IMR-90 (cell line): ENCODE measurements around the gene HELZ. TPM values are rescaled to one million over a fixed set of nuclear protein-coding genes. Genes with fewer than 3 reads are reported as not detected.

Source experiments
- ATAC-seq: fragments of 200-7000 bp; cut with Tn5 transposase; 2 replicates; pipeline ENCODE4 v1.9.1; 2020; ENCODE audit warnings: low read depth, mild to moderate bottlenecking, moderate library complexity
- BruUV-seq: library from RNA; stranded (reverse); fragments of 400-500 nt; replicated peaks from 2 replicates; lab custom pipeline; 2021; lab: Mats Ljungman, UMichigan
- CTCF ChIA-PET: fragments of 300-600 bp; formaldehyde crosslinking; extraction: SDS; loops from one replicate; lab custom pipeline; 2021; ENCODE audit warnings: antibody characterized with exemption; lab: Yijun Ruan, JAX
- POLR2A ChIA-PET: fragments of 300-600 bp; sonication (Branson Sonifier 250); formaldehyde crosslinking; loops from one replicate; lab custom pipeline; 2022; ENCODE audit warnings: antibody characterized with exemption; ENCODE audit not compliant: unreplicated experiment; lab: Charles Lee
- DNase-seq: peaks from one replicate; pipeline ENCODE4 v3.0.0; 2013
- H2AFZ ChIP-seq: replicated peaks from 2 replicates; pipeline ENCODE3; 2013; ENCODE audit warnings: low read length, mild to moderate bottlenecking; ENCODE audit not compliant: poor library complexity
- H2AK5ac ChIP-seq: 2 replicates; pipeline ENCODE4 v1.6.1; 2013; ENCODE audit warnings: low read depth, low read length, inconsistent platforms
- H2AK9ac ChIP-seq: replicated peaks from 2 replicates; pipeline ENCODE3; 2013; ENCODE audit warnings: mild to moderate bottlenecking, low read depth, low read length, moderate library complexity; ENCODE audit not compliant: poor library complexity
- H2BK120ac ChIP-seq: 2 replicates; pipeline ENCODE4 v1.6.1; 2013; ENCODE audit warnings: low read depth, low read length, inconsistent platforms
- H2BK15ac ChIP-seq: 3 replicates; pipeline ENCODE4 v1.6.1; 2013; ENCODE audit warnings: low read depth, low read length, inconsistent platforms
- H2BK20ac ChIP-seq: 2 replicates; pipeline ENCODE4 v1.6.1; 2013; ENCODE audit warnings: low read depth, mild to moderate bottlenecking, inconsistent platforms, low read length, moderate library complexity
- H2BK5ac ChIP-seq: 2 replicates; pipeline ENCODE4 v1.6.1; 2013; ENCODE audit warnings: mild to moderate bottlenecking, low read depth, low read length, inconsistent platforms; ENCODE audit not compliant: poor library complexity, severe bottlenecking
- H3K14ac ChIP-seq: replicated peaks from 2 replicates; pipeline ENCODE4 v1.6.1; 2013; ENCODE audit warnings: low read depth, low read length, inconsistent platforms
- H3K18ac ChIP-seq: 2 replicates; pipeline ENCODE4 v1.6.1; 2013; ENCODE audit warnings: low read depth, low read length, control low read depth
- H3K23ac ChIP-seq: 2 replicates; pipeline ENCODE4 v1.6.1; 2013; ENCODE audit warnings: low read depth, low read length, inconsistent platforms
- H3K27ac ChIP-seq: 2 replicates; pipeline ENCODE4 v1.5.1; 2013; ENCODE audit warnings: mild to moderate bottlenecking, control low read depth, low read length; ENCODE audit not compliant: insufficient read depth
- H3K27me3 ChIP-seq: 2 replicates; pipeline ENCODE4 v1.6.1; 2013; ENCODE audit warnings: low read length; ENCODE audit not compliant: control insufficient read depth, insufficient read depth
- H3K36me3 ChIP-seq: 2 replicates; pipeline ENCODE4 v1.6.1; 2013; ENCODE audit warnings: low read length, mixed read lengths; ENCODE audit not compliant: control insufficient read depth, insufficient read depth
- H3K4ac ChIP-seq: 2 replicates; pipeline ENCODE4 v1.6.1; 2013; ENCODE audit warnings: low read depth, low read length, inconsistent platforms
- H3K4me1 ChIP-seq: 2 replicates; pipeline ENCODE4 v1.6.1; 2013; ENCODE audit warnings: low read length, mixed read lengths; ENCODE audit not compliant: control insufficient read depth, insufficient read depth
- H3K4me2 ChIP-seq: 2 replicates; pipeline ENCODE4 v1.6.1; 2013; ENCODE audit warnings: low read depth, mild to moderate bottlenecking, control low read depth, low read length, moderate library complexity
- H3K4me3 ChIP-seq: 2 replicates; pipeline ENCODE4 v1.5.1; 2013; ENCODE audit warnings: low read depth, mild to moderate bottlenecking, control low read depth, low read length, moderate library complexity; ENCODE audit not compliant: insufficient read depth
- H3K56ac ChIP-seq: 2 replicates; pipeline ENCODE4 v1.6.1; 2013; ENCODE audit warnings: low read length, inconsistent platforms; ENCODE audit not compliant: insufficient read depth; ENCODE audit errors: extremely low read depth
- H3K79me1 ChIP-seq, 2 experiments: 2 replicates each; pipeline ENCODE4 v1.6.1; 2013; ENCODE audit warnings: low read length in 2 of 2, inconsistent platforms in 1 of 2, low read depth in 1 of 2
- H3K9ac ChIP-seq: 2 replicates; pipeline ENCODE4 v1.6.1; 2013; ENCODE audit warnings: low read depth, low read length, control low read depth
- H3K9me1 ChIP-seq: 2 replicates; pipeline ENCODE4 v1.6.1; 2013; ENCODE audit warnings: low read length, inconsistent platforms; ENCODE audit not compliant: insufficient read depth
- H3K9me3 ChIP-seq: 2 replicates; pipeline ENCODE4 v1.6.1; 2013; ENCODE audit warnings: low read length; ENCODE audit not compliant: control insufficient read depth, insufficient read depth
- H4K20me1 ChIP-seq: 2 replicates; pipeline ENCODE4 v1.6.1; 2013; ENCODE audit warnings: low read length, inconsistent platforms; ENCODE audit not compliant: insufficient read depth
- H4K5ac ChIP-seq: 2 replicates; pipeline ENCODE4 v1.6.1; 2013; ENCODE audit warnings: mild to moderate bottlenecking, low read depth, low read length, control low read depth
- H4K8ac ChIP-seq, 2 experiments: 2 replicates each; pipeline ENCODE4 v1.6.1; 2013; ENCODE audit warnings: low read depth in 2 of 2, low read length in 2 of 2, control low read depth in 1 of 2, inconsistent platforms in 1 of 2
- H4K91ac ChIP-seq: 2 replicates; pipeline ENCODE4 v1.6.1; 2013; ENCODE audit warnings: low read depth, low read length, inconsistent platforms; ENCODE audit not compliant: insufficient read depth
- CEBPB ChIP-seq: IDR thresholded peaks from 2 replicates; pipeline ENCODE4 v1.6.1; 2012; ENCODE audit warnings: low read depth, low read length, improper control_type of control experiment
- FOS ChIP-seq: fragments of 150-350 bp; IDR thresholded peaks from 2 replicates; pipeline ENCODE4 v1.6.1; 2016; ENCODE audit warnings: low read depth, low read length
- MXI1 ChIP-seq: IDR thresholded peaks from 2 replicates; pipeline ENCODE4 v1.6.1; 2012; ENCODE audit warnings: low read depth, mild to moderate bottlenecking, low read length, moderate library complexity, borderline replicate concordance
- NFE2L2 ChIP-seq: fragments of 150-350 bp; IDR thresholded peaks from 2 replicates; pipeline ENCODE4 v1.6.1; 2016; ENCODE audit warnings: low read depth, mild to moderate bottlenecking, low read length
- RAD21 ChIP-seq: IDR thresholded peaks from 2 replicates; pipeline ENCODE4 v1.6.1; 2012; ENCODE audit warnings: low read length, improper control_type of control experiment
- RCOR1 ChIP-seq: IDR thresholded peaks from 2 replicates; pipeline ENCODE4 v1.6.1; 2012; ENCODE audit warnings: mild to moderate bottlenecking, low read length, improper control_type of control experiment; ENCODE audit not compliant: insufficient replicate concordance
- SMC3 ChIP-seq: fragments of 150-350 bp; IDR thresholded peaks from 2 replicates; pipeline ENCODE4 v1.6.1; 2016; ENCODE audit warnings: low read depth, mild to moderate bottlenecking, antibody characterized with exemption, low read length, moderate library complexity
- USF2 ChIP-seq: fragments of 150-350 bp; IDR thresholded peaks from 2 replicates; pipeline ENCODE4 v1.6.1; 2017; ENCODE audit warnings: mild to moderate bottlenecking, antibody characterized with exemption, low read length, low read depth
- WGBS, 2 experiments: methylation state at CpG; one replicate each; pipeline versions ENCODE4 v1.1.5 to v1.1.7; 2013; ENCODE audit warnings: missing lambda C conversion rate in 2 of 2; ENCODE audit not compliant: insufficient read length in 1 of 2; ENCODE audit errors: extremely low coverage in 2 of 2; 5-methylcytosine and 5-hydroxymethylcytosine counted together
- dilution Hi-C: fragments of 300-500 bp; cut with HindIII; formaldehyde crosslinking; loops from one replicate; pipeline ENCODE4 v1.14.3; 2018; ENCODE audit warnings: low sequenced_read_pairs; ENCODE audit not compliant: unreplicated experiment
- in situ Hi-C: fragments of 300-500 bp; cut with MboI; formaldehyde crosslinking; loops from 3 replicates; pipeline ENCODE4 v1.14.3; 2019; ENCODE audit warnings: low sequenced_read_pairs, inconsistent platforms, mixed read lengths
- intact Hi-C: fragments of 100-400 bp; cut with micrococcal nuclease; formaldehyde crosslinking; loops from 2 replicates; pipeline ENCODE4 v1.10.0; 2022
- polyA plus RNA-seq, 3 experiments: library from polyadenylated mRNA; depleted of rRNA; stranded (reverse); fragments of >200 nt; gene quantifications; 2 replicates each; pipeline ENCODE4 v1.2.3, GENCODE V29; 2012; ENCODE audit warnings: low replicate concordance in 1 of 3
- total RNA-seq: library from RNA; depleted of rRNA; stranded (reverse); fragments of >200 nt; gene quantifications from 2 replicates; pipeline ENCODE4 v1.2.3, GENCODE V29; 2012
- TF ChIP-seq, protein P1 (sequence below): conservative IDR thresholded peaks from 2 replicates; pipeline ENCODE4 v1.5.1; 2012; ENCODE audit warnings: mild to moderate bottlenecking, low read depth, low read length, improper control_type of control experiment

HELZ gene
- total and polyA plus RNA-seq, 2 of the 4 experiments (the other 2 are of a cell fraction): 8.0 to 60.6 TPM

- H3K18ac ChIP-seq: no peak overlapping the region
- ATAC-seq (no peak), DNase-seq (peak; percentile 14)
- H2BK20ac ChIP-seq: no peak overlapping the region
- no peak overlapping the region for H2BK5ac ChIP-seq
- CTCF ChIA-PET: interaction anchor here (1.3 kb wide), 1 partner anchor 14 kb away, joined by 4 read pairs; no protein-coding TSS in a partner anchor
- no peaks in the 10 kb centered on the region for H3K9me3 ChIP-seq
- no peak overlapping the region for H4K8ac ChIP-seq
- H3K4me3 ChIP-seq: no peak overlapping the region
- peaks cover 8 to 13% of the 10 kb centered on the region in 2 experiments; a peak in 3 of 4 replicates for H3K79me1 ChIP-seq
- no peak overlapping the region for H4K91ac ChIP-seq
- no peak overlapping the region for H3K4me2 ChIP-seq
- H3K27me3 ChIP-seq: no peaks in the 10 kb centered on the region
- H3K4me1 ChIP-seq: peaks cover 6% of the 10 kb centered on the region
- 91% methylated on average over 5 of the region's 9 CpGs; no CpG with 5 or more reads in 1 of the 2 experiments for WGBS, 2 experiments
- H3K14ac ChIP-seq: 0 out of 2 replicates have a peak overlapping the region, but pooled peaks have one; percentile 13
- POLR2A ChIA-PET: no interaction called here
- no peak overlapping the region for H2AK5ac ChIP-seq
- no TSS peak for BruUV-seq
- no peak overlapping the region for H4K5ac ChIP-seq
- no peak overlapping the region for H2BK15ac ChIP-seq
- TF ChIP-seq USF2: no peak
- no peak for TF ChIP-seq RAD21
- no peak for TF ChIP-seq SMC3
- no peak for TF ChIP-seq MXI1
- TF ChIP-seq RCOR1: no peak
- no peak for TF ChIP-seq CEBPB
- TF ChIP-seq, protein P1, sequence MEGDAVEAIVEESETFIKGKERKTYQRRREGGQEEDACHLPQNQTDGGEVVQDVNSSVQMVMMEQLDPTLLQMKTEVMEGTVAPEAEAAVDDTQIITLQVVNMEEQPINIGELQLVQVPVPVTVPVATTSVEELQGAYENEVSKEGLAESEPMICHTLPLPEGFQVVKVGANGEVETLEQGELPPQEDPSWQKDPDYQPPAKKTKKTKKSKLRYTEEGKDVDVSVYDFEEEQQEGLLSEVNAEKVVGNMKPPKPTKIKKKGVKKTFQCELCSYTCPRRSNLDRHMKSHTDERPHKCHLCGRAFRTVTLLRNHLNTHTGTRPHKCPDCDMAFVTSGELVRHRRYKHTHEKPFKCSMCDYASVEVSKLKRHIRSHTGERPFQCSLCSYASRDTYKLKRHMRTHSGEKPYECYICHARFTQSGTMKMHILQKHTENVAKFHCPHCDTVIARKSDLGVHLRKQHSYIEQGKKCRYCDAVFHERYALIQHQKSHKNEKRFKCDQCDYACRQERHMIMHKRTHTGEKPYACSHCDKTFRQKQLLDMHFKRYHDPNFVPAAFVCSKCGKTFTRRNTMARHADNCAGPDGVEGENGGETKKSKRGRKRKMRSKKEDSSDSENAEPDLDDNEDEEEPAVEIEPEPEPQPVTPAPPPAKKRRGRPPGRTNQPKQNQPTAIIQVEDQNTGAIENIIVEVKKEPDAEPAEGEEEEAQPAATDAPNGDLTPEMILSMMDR: no peak
- no peak for TF ChIP-seq FOS
- no peak for TF ChIP-seq NFE2L2
- H2BK120ac ChIP-seq: no peak overlapping the region
- H3K36me3 ChIP-seq: peaks cover 8% of the 10 kb centered on the region
- H2AK9ac ChIP-seq: no peak overlapping the region
- H4K20me1 ChIP-seq: peaks cover 4% of the 10 kb centered on the region; the same call in 1 of the 2 replicates
- in situ Hi-C loops: no loop called here
- H3K4ac ChIP-seq: no peak overlapping the region
- no peak overlapping the region for H2AFZ ChIP-seq
- H3K9ac ChIP-seq: no peak overlapping the region
- no peak overlapping the region for H3K27ac ChIP-seq
- no peak overlapping the region; the same call in 1 of the 2 replicates for H3K23ac ChIP-seq
- intact Hi-C loops: loop anchor here (5.0 kb wide), 2 partner anchors 249 to 429 kb away; no protein-coding TSS in a partner anchor
- H3K56ac ChIP-seq: no peak overlapping the region
- dilution Hi-C loops: no loop called here
- peaks cover 3% of the 10 kb centered on the region for H3K9me1 ChIP-seq
Measured at GRCh38 chr17:67156269-67157199, 88.5 kb downstream of the HELZ start.
